Activated CD4-positive, alpha-beta T cell treated with anti-CD3 and anti-CD28 coated beads for 24 hours (primary cell): ENCODE data around the gene ADAMTSL1.

Experiments used
- DNase-seq, 2 donors: peaks; one replicate each; pipeline ENCODE4 v3.0.0-alpha.2; 2020; ENCODE audit warnings: low read depth in 2 of 2

The ADAMTSL1 gene

DNA sequence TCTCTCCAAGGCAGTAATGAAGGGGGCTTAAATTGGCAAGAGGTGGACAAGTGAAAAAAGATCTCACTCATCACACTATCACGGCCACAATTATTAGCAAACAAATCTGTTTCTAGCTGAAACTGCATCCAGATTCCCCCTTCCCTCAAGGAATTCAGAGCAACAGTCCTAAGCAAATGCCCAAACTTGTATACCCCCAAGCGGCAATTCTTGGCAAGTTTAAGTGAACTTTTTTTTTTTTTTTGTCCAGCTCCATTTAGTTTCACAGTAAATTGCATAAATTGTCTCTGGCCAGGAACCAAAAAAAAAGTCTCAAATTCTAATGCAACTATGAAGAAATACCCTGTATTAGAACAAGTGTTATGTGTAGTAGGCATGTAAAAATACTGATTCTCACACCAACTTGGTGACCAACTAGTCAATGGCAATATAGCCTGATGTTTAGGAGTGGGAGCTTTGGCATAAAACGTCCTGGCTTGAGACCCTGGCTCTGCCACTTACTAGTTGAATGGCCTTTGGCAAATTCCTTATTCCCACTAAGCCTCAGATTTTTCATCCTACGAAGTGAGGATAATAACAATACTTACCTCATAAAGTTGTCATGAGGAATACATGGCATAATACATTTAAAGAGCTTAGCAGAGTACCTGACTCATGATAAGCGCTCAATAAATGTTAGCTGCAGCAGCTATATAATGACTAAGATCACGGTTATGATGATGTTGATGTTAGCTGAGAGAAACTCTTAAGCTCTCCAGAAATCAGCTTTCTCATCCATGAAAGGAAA is 193.2 kb downstream of the ADAMTSL1 start:
- DNase-seq = no peak

DNA sequence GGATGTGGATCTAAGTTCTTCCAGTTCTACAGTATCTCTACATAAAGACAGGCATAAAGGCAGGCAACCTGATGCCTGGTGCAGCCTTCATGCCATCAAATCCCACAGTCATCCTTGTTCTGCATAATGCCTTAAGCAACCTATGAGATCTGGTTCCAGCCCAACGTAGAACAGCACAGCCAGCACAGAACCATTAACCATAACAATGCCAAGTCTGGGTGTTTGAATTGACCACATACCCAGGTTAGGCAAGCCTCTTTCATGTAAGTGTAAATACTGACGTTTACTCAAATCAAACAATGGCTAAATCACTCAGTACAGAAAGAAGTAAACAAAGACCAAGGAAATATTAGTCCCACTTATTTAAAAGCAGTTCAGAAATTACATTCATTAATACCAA is 195.0 kb downstream of the ADAMTSL1 start:
- DNase-seq = no peak

DNA sequence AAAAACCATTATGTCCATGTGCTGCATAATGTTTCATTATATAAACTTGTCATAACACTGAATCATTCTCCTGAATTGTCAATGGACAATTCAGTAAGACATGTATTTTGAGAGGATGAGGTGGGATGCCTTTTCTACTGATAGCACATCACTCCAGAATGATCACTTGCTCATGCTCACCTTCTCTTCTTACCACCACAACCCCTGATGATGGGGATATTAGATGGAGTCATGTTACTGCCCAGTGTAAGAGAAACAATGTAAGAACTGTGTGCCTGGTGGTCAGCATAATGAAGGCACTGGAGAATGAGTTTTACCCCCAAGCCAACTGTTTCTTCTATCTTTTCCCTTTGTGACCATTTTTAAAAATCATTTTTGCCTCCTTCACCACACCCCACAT is 198.8 kb downstream of the ADAMTSL1 start:
- DNase-seq = no peak

DNA sequence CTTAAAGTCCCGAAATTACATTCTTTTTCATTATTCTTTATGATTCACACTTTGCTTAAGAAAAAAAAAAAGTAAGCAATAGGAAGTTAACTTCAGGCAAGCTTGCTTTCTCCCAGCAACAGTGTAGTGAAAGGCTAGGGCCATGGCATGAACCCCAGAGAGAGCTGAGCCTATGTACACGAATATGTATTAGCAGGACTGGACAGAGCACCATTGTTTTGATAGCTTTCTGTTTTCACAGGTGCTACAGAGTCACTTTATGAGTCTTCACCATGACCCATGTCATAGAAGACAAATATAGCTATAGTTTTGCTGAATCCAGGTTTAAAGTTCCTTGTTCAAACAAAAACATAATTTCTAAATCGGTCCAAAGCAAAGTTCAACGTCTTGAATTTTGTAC is 199.2 kb downstream of the ADAMTSL1 start:
- no peak for DNase-seq

DNA sequence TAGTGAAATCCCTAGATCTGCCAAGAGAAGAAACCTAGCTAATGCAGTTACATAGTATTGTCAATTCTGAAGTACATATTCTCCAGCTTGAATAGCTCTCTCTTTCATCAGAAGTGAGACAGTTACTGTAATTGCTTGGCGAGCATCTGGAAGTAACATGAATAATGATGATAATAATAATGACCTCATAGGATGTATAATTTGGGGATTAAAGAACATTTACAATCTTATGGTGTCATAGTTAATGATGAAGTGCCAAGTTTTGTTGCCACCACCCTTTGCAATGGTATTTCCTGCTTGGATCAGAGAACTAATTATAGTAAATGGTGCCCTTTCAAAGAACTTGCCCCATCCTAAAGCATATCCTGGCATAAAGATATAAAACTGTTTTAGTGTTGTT is 201.4 kb downstream of the ADAMTSL1 start:
- DNase-seq = no peak

DNA sequence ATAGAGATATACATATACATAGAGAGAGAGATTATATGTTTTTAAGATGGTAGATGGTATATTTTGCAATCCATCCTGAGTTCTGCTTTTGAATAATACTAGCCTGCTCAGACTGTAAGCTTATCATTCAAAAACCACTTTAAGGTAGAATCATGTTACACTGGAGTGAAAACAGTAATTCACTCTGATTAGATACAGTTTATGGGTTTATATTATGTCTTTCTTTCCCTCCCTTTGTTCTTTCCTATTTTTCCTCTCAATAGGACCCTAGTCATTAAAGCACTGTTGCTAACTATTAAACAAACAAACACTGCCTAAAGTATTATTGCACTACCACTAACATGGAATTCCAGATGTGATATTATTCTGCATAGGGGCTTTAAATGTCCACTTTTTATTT is 202.0 kb downstream of the ADAMTSL1 start:
- no peak for DNase-seq

DNA sequence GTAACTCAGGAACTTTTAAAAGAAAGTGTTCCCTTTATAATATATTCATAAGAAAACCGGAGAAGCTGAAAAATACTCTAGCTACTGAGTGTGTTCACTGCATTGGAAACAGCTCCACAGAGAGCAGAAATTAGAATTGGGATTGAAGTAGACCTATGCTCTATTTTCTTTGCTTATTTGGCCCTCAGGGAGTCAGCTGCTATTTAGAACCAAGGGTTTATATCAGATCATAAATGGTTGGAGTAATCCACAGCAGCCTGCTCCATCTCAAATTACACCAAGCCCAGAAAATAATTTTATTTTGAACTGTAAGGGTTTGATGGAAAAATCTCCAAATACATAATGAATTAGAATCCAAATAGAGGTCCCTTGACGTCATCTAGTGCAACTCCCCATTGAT is 202.6 kb downstream of the ADAMTSL1 start:
- no peak for DNase-seq

DNA sequence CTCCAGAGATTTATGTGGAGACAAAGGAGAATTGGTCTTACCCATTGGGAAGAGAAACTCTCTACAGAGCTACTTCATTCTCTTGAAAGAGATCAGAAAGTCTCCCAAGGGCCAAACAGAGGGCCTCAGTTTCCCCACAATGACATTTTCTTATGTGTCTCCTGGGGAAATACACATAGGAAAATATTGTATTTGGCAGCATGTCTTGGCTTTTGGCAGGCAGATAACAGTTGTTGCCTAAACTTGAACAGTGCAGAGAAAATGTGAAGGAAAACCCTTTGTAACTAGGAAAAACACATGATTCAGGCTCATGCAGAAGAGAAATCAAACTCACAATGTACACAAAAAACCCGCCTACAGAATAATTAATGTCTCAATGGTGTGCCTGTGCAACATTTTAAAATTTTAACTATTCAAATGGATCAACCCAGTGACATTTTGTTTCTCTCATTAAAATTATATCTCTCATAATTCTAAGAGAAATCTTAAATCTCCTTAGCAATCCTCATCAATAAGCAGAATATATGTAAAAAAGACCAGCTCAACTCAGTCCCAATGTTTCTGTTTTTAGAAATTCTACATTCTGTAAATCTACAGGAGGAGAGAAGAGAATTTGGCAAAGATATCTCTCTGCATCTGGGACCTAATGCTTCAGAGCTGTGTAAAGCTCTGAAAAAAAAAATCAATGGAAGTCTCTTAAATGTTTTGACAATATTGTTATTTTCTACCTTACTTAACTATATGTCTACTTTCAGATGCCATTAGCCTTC is 205.1 kb downstream of the ADAMTSL1 start:
- no peak for DNase-seq

DNA sequence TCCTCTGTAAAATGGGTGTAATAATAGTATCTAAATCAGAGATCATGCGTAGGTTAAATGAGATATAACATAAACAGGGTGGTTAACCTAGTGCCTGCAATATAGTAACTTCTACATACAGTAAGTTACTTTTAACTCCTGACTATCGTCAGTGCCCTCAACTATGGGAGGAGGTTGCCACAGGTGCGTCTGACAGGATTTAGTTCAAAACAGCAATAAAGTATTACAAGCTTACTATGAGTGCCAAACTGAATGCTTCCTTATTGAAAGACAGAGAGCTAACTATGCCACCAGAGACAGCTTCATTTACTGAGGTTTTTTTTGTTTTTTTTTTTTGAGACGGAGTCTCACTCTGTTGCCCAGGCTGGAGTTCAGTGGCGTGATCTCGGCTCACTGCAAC is 209.0 kb downstream of the ADAMTSL1 start:
- no peak for DNase-seq

DNA sequence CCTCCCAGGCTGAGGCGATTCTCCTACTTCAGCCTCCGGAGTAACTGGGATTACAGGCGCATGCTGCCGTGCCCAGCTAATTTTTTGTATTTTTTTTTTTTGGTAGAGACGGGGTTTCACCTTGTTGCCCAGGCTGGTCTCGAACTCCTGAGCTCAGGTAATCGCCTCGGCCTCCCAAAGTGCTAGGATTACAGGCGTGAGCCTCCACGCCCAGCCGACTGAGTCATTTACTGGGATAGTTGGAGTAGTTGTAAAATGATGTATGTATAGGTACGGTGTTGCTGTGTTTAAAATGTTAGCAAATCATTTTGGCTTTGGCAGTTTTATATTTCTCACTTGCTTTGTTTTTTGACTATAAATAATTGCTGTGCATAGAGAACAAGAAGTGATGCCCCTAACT is 209.4 kb downstream of the ADAMTSL1 start:
- no peak for DNase-seq

DNA sequence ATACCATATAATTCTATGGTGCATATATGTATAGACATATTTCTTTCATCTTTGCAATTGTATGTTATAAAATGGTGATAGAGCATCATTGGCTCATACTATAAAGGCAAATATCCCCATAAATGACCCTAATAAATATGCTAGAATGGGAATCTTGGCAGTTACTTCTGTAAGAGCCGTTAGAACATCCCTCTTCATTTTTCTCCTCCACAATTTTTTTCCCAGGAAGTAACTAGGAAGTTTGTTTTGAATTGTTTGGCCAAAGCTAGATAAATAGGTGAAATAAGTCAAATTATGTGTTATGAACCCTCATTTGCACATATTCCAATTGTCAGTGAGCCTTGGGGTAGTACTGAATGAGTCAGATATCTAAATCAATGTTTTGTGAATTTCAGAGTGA is 209.9 kb downstream of the ADAMTSL1 start:
- no peak for DNase-seq

DNA sequence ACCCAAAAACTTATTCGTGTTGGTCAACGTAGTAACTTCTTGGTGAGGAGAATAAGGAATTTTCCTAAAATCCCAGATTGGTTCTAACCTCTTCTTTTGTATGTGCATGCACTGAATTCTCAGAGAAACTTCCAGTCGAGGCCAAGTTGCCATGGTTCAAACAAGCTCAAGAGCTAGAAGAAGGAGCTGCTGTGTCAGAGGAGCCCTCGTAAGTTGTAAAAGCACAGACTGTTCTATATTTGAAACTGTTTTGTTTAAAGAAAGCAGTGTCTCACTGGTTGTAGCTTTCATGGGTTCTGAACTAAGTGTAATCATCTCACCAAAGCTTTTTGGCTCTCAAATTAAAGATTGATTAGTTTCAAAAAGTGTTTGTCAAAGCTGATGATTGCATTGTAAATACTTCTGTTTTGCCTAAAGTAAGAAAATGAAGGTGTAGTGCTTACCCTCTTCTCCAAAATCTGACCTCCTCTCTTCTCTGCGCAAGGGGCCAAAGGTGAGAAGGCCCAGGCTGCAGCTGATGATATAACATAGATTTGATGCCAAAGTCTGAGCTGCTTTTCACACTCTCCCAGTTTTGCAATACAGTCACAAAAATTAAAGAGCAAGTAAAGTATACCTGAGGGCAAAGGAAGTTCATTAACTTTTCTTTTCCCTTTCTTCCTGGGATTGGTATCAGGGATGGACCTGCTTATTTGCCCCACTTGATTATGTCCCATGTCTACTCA is 210.8 kb downstream of the ADAMTSL1 start:
- no peak for DNase-seq

DNA sequence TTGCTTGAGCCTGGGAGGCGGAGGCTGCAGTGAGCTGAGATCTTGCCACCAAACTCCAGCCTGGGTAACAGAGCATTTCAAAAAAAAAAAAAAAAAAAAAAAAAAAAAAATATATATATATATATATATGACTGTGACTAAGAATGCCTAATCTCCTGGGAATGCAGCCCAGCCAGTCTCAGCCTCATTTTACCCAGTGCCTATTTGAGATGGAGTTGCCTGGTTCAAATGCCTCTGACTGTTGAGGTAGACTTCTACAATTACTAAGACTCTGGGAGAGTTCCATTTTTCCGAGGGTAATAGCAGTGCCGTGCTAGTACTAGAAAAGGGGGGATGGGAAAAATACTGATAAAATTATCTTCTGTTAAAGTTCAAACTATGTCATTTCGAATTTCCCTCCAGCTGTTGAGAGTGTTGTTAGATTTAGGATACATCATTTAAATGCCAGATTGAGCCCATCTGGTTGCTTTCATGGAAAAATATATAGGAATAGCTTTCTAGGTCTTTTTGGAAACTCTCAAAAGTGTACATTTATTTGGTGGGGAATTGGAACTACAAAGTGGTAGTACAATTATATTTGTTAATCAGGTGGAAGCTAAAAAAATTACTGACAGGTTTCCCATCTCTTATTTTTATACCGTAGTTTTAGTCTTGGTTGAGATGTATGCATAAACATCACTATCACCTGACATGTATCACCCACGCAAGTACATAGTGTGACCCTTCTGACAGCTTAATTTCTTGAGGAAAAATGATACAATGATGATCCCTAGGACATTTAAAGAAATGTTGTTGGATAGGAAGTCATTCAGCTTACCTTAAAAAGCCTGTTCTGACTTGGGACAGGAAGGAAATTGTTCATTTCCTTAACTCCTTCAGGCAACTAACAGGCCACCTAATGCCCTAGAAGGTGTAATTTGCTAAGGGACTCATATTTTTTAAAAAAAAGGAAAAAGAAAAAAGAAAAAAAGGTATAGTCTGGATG is 214.9 kb downstream of the ADAMTSL1 start:
- DNase-seq = no peak

DNA sequence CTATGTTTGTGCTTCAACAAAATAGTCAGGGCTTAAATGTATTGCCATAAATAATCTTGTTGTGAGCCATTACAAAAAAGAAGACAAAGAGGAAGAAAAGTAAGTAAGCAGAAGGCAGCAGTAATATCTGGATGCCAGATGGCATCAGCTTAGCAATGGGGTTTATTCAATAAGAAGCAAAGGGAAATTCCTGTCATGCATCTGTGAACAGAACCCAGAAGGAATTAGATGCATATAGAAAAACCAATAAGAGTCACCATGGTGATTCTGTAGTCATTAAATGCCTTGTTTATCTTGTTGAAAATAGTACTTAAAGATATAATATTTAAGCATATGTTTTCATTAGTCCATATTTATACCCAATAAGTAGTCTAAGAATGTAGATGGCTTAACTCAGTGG is 216.0 kb downstream of the ADAMTSL1 start:
- DNase-seq = no peak

DNA sequence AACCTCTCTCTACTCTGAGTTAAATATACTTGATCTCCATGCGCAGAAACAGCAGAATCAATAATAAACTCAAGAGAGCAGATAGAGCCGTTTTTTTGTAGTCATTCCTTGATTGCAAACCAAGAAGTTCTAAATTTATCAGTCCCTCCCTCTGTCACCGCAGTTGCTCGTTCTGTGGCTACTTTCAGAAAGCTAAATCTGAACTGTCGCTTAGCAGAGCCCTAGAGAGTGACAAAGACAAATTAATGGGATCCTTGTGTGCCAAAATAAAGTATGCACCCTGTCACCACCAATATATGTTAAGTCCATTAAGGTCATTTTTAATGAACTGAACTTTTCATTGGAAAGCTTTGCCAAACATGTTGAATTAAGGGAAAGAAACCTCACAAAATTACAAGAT is 218.3 kb downstream of the ADAMTSL1 start:
- no peak for DNase-seq

DNA sequence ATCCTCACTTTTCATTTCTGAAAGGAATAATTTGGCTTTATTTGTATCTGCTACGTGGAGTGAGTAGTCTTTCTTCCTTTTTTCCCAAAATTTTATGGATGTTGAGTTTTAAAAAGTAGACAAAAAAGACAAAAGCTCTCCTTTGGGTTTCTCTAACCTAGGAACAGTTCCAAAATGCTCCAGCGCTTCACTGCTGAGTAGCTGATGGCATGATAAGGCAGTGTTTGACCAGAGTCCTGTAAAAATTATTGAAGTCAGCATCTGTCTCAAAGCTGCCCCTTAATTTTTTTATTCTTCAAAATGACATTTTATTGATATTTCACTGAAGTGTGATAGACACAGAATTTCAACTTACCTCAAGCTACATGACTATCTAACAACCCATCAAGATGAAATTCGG is 219.0 kb downstream of the ADAMTSL1 start:
- DNase-seq = no peak

DNA sequence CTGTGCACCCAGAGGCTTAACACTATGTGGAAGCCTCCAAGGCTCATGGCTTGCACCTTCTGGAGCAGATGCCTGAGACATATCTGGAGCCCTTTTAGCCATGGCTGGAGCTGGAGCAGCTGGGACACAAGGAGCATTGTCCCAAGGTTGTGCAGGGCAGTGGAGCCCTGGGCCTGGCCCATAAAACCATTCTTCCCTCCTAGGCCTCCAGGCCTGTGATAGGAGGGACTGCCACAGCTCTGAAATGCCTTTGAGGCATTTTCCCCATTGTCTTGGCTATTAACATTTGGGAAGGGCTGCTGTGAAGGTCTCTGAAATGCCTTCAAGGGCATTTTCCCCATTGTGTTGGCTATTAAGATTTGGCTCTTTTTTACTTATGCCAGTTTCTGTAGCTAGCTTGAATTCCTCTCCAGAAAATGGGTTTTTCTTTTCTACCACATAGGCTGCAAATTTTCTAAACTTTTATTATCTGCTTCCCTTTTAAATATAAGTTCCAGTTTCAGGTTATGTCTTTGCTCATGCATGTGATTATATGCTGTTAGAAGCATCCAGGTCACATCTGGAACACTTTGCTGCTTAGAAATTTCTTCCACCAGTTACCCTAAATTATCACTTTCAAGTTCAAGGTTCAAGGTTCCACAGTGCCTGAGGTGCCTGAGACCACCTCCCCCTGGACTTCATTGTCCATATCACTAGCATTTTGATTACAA is 221.2 kb downstream of the ADAMTSL1 start:
- no peak for DNase-seq

DNA sequence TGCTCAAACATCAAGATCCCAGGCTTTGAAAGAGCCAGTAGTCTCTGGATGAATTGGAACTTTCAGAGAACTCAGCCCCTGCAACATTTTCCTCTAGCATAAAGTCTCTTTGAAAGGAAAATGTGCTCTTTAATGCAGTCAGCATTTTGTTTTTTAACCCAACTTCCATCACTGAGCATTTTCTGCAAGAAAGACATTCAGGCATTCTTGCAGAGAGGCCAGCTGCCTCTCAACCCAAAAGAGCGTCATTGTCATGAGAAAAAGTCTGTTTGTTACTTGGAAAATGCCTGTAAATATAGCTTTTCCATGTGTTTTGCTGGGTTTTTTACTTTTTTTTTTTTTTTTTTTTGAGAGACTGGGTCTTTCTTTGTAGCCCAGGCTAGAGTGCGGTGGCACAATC is 225.0 kb downstream of the ADAMTSL1 start:
- DNase-seq = no peak

DNA sequence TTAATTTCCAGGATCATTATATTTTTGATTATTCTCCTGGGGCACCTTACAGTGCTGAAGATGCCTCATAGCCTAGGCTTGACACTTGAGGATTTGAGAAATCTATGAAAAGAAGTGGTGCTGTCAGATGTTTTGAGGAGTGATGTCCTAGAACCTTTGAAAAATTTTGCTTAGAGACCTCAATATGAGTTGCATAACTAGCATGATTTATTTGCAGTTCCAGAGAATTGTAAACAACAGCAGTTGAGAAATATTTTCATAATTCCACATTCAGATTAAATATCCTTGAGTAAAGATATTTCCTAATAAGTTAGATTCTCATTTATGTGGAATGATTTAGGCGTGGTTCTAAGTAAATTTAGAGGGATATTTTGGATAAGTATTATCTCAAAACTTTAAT is 225.8 kb downstream of the ADAMTSL1 start:
- no peak for DNase-seq

DNA sequence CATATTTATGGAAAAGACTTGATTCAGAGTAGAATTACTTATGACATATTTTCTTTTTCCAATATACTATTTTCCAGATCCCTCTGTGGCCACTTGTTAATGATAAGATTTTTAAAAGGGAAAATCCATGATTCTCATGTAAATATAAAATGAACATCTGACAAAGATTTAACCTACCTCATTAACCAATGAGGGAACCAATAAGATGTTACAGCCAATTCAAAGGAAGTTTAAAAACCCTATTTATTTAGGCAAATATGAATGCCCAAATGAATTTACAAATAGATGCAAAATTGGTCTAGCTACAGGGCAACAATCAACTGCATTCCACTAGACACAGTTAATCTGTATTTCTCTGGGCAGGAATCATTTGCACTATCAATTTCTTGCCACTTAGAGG is 226.8 kb downstream of the ADAMTSL1 start:
- DNase-seq = no peak
